Spinal cord (tissue), 10 donors: ENCODE data around the gene VAV2. TPM values are rescaled to one million over a fixed set of nuclear protein-coding genes. Genes with fewer than 3 reads are reported as not detected.
"Not testable (repeated sequence)": the region's sequence is repeated elsewhere in the genome, so short reads cannot be mapped to it uniquely, and the experiment has no call there.

ENCODE experiments used
- DNase-seq, 6 donors: peaks; one replicate each; pipeline versions ENCODE4 v3.0.0 to v3.0.0-alpha.2; 2013 to 2015; ENCODE audit warnings: low spot score in 6 of 6, low read depth in 4 of 6
- H3K27ac ChIP-seq: one replicate; pipeline ENCODE4 v1.5.1; 2013; ENCODE audit warnings: low read depth, low read length, control low read depth
- H3K27me3 ChIP-seq: one replicate; pipeline ENCODE4 v1.6.1; 2013; ENCODE audit warnings: low read length; ENCODE audit not compliant: control insufficient read depth, insufficient read depth
- H3K36me3 ChIP-seq: one replicate; pipeline ENCODE4 v1.6.1; 2013; ENCODE audit warnings: low read length; ENCODE audit not compliant: control insufficient read depth, insufficient read depth
- H3K4me1 ChIP-seq: one replicate; pipeline ENCODE4 v1.6.1; 2013; ENCODE audit warnings: low read length; ENCODE audit not compliant: control insufficient read depth, insufficient read depth
- H3K4me3 ChIP-seq: one replicate; pipeline ENCODE4 v1.5.1; 2013; ENCODE audit warnings: low read depth, low read length, control low read depth
- H3K9me3 ChIP-seq: one replicate; pipeline ENCODE4 v1.6.1; 2013; ENCODE audit warnings: low read length; ENCODE audit not compliant: control insufficient read depth, insufficient read depth
- WGBS: methylation state at CpG from one replicate; pipeline ENCODE4 v1.1.5; 2013; ENCODE audit warnings: missing lambda C conversion rate; ENCODE audit not compliant: insufficient coverage; 5-methylcytosine and 5-hydroxymethylcytosine counted together
- polyA plus RNA-seq, 2 donors: library from polyadenylated mRNA; unstranded; fragments of 120-200 nt; gene quantifications; one replicate each; pipeline ENCODE4 v1.2.1, GENCODE V29; 2013; ENCODE audit not compliant: insufficient read length in 2 of 2
- total RNA-seq, 2 donors: library from RNA; depleted of rRNA in 1 of 2; stranded (reverse); fragments of 120-200 nt in 1 of 2; fragments of >200 nt in 1 of 2; gene quantifications; one replicate each; pipeline versions ENCODE4 v1.2.3 to v1.2.4, GENCODE V29; 2013 to 2014
- donor health status: healthy.

VAV2 gene
- total and polyA plus RNA-seq, 4 donors = 18.4 to 48.3 (median 33.1) TPM

GRCh38 chr9:133961226-133962165, 30.6 kb downstream of the VAV2 start:
- Histone ChIP-seq H3K4me3 (no peak overlapping the region), H3K36me3 (peaks cover 12% of the 10 kb centered on the region), H3K9me3 (no peaks in the 10 kb centered on the region), H3K4me1 (peaks cover 54% of the 10 kb centered on the region), H3K27me3 (no peaks in the 10 kb centered on the region), H3K27ac (no peak overlapping the region)
- WGBS = 83% methylated on average over 17 of the region's 18 CpGs
- no peak for DNase-seq

GRCh38 chr9:133960568-133961129, 31.5 kb downstream of the VAV2 start:
- no peaks in the 10 kb centered on the region for H3K27me3 ChIP-seq
- no peak overlapping the region for H3K27ac ChIP-seq
- H3K4me1 ChIP-seq = peaks cover 63% of the 10 kb centered on the region
- peaks cover 12% of the 10 kb centered on the region for H3K36me3 ChIP-seq
- no peaks in the 10 kb centered on the region for H3K9me3 ChIP-seq
- WGBS = 77% methylated on average over 15 of the region's 21 CpGs
- no peak overlapping the region for H3K4me3 ChIP-seq
- no peak for DNase-seq

- Histone ChIP-seq H3K36me3 (peaks cover 12% of the 10 kb centered on the region), H3K27ac (no peak overlapping the region), H3K27me3 (no peaks in the 10 kb centered on the region), H3K4me3 (no peak overlapping the region), H3K4me1 (peaks cover 65% of the 10 kb centered on the region), H3K9me3 (no peaks in the 10 kb centered on the region)
- 41% methylated on average over 17 of the region's 19 CpGs for WGBS
- no peak for DNase-seq
Observed at GRCh38 chr9:133959966-133960567, 32.1 kb downstream of the VAV2 start.

- H3K27me3 ChIP-seq = no peaks in the 10 kb centered on the region
- no peak overlapping the region for H3K27ac ChIP-seq
- 90% methylated on average over 9 of the region's 9 CpGs for WGBS
- H3K4me3 ChIP-seq = no peak overlapping the region
- DNase-seq = no peak
- H3K4me1 ChIP-seq = peaks cover 72% of the 10 kb centered on the region
- H3K9me3 ChIP-seq = no peaks in the 10 kb centered on the region
- H3K36me3 ChIP-seq = peaks cover 16% of the 10 kb centered on the region
Observed at GRCh38 chr9:133959171-133959570, 33.0 kb downstream of the VAV2 start.

- no peak overlapping the region for H3K27ac ChIP-seq
- H3K36me3 ChIP-seq = peaks cover 19% of the 10 kb centered on the region
- WGBS = 77% methylated on average over 6 of the region's 6 CpGs
- DNase-seq = no peak
- H3K27me3 ChIP-seq = no peaks in the 10 kb centered on the region
- H3K4me1 ChIP-seq = peaks cover 76% of the 10 kb centered on the region
- no peaks in the 10 kb centered on the region for H3K9me3 ChIP-seq
- H3K4me3 ChIP-seq = no peak overlapping the region
Observed at GRCh38 chr9:133958756-133959155, 33.4 kb downstream of the VAV2 start.

- not testable (repeated sequence) for H3K4me3 ChIP-seq, H3K9me3 ChIP-seq, DNase-seq, H3K27me3 ChIP-seq
- WGBS = no CpG with 5 or more reads among the region's 7 CpGs
- Histone ChIP-seq H3K36me3 (peaks cover 28% of the 10 kb centered on the region), H3K27ac (peak overlapping the region; percentile 15), H3K4me1 (peaks cover 75% of the 10 kb centered on the region)
Observed at GRCh38 chr9:133957772-133958171, 34.4 kb downstream of the VAV2 start.

- WGBS = 82% methylated on average over 5 of the region's 13 CpGs
- Histone ChIP-seq H3K36me3 (peaks cover 28% of the 10 kb centered on the region), H3K9me3 (no peaks in the 10 kb centered on the region), H3K27ac (peak overlapping the region; percentile 15), H3K4me1 (peaks cover 74% of the 10 kb centered on the region), H3K4me3 (no peak overlapping the region), H3K27me3 (no peaks in the 10 kb centered on the region)
- DNase-seq = no peak
Observed at GRCh38 chr9:133957328-133957727, 34.8 kb downstream of the VAV2 start.

- Histone ChIP-seq H3K9me3 (no peaks in the 10 kb centered on the region), H3K27ac (peak overlapping the region; percentile 84), H3K36me3 (peaks cover 28% of the 10 kb centered on the region), H3K4me3 (no peak overlapping the region), H3K27me3 (no peaks in the 10 kb centered on the region), H3K4me1 (peaks cover 69% of the 10 kb centered on the region)
- whole genome bisulfite sequencing = 34% methylated on average over 14 of the region's 14 CpGs
- peak in 2 of 6 donors; percentile 29 to 68 for DNase-seq
Observed at GRCh38 chr9:133956520-133957076, 35.5 kb downstream of the VAV2 start.

- 6% methylated on average over 10 of the region's 15 CpGs for WGBS
- H3K36me3 ChIP-seq = peaks cover 34% of the 10 kb centered on the region
- no peaks in the 10 kb centered on the region for H3K9me3 ChIP-seq
- peak in 2 of 6 donors; percentile 62 to 67 for DNase-seq
- H3K27me3 ChIP-seq = no peaks in the 10 kb centered on the region
- peak overlapping the region; percentile 84 for H3K27ac ChIP-seq
- H3K4me1 ChIP-seq = peaks cover 69% of the 10 kb centered on the region
- H3K4me3 ChIP-seq = no peak overlapping the region
Observed at GRCh38 chr9:133955821-133956411, 36.2 kb downstream of the VAV2 start.
